GM23338 (cell line): ENCODE data around the gene FAM120A. TPM values are rescaled to one million over a fixed set of nuclear protein-coding genes. Genes with fewer than 3 reads are reported as not detected.

ENCODE experiments used
- ATAC-seq: fragments of 200-7000 bp; cut with Tn5 transposase; 3 replicates; pipeline ENCODE4 v1.9.1; 2020
- DNase-seq: peaks from one replicate; pipeline ENCODE4 v3.0.0-alpha.2; 2015; ENCODE audit warnings: low spot score
- H2AFZ ChIP-seq: fragments of 200-600 bp; sonication (generic); 2 replicates; pipeline ENCODE4 v1.8.0; 2016; ENCODE audit warnings: antibody characterized with exemption, mild to moderate bottlenecking, moderate library complexity
- H3F3A ChIP-seq: fragments of 200-600 bp; sonication (generic); replicated peaks from 2 replicates; pipeline ENCODE4 v1.8.0; 2017; ENCODE audit warnings: antibody characterized with exemption, mixed run types, low read depth
- H3K27ac ChIP-seq: fragments of 200-600 bp; sonication (generic); 2 replicates; pipeline ENCODE4 v1.6.1; 2016; ENCODE audit warnings: low read depth
- H3K27me3 ChIP-seq: fragments of 200-600 bp; sonication (generic); 2 replicates; pipeline ENCODE4 v1.8.0; 2016; ENCODE audit warnings: mild to moderate bottlenecking, mixed run types, moderate library complexity; ENCODE audit not compliant: insufficient read depth
- H3K36me3 ChIP-seq: fragments of 200-600 bp; sonication (generic); 2 replicates; pipeline ENCODE4 v1.8.0; 2016; ENCODE audit warnings: mild to moderate bottlenecking; ENCODE audit not compliant: insufficient read depth
- H3K4me1 ChIP-seq: fragments of 200-600 bp; sonication (generic); 2 replicates; pipeline ENCODE4 v1.8.0; 2016; ENCODE audit warnings: mild to moderate bottlenecking, moderate library complexity; ENCODE audit not compliant: insufficient read depth
- H3K4me2 ChIP-seq: fragments of 200-600 bp; sonication (generic); 2 replicates; pipeline ENCODE4 v1.7.1; 2017; ENCODE audit warnings: mixed run types
- H3K4me3 ChIP-seq: fragments of 200-600 bp; sonication (generic); 2 replicates; pipeline ENCODE4 v1.6.1; 2016; ENCODE audit warnings: mixed run types
- H3K79me2 ChIP-seq: fragments of 200-600 bp; sonication (generic); replicated peaks from 2 replicates; pipeline ENCODE4 v1.8.0; 2017; ENCODE audit warnings: mild to moderate bottlenecking; ENCODE audit not compliant: insufficient read depth
- H3K9me2 ChIP-seq: fragments of 200-600 bp; sonication (generic); 2 replicates; pipeline ENCODE4 v1.8.0; 2017; ENCODE audit not compliant: insufficient read depth
- H4K20me1 ChIP-seq: fragments of 200-600 bp; sonication (generic); replicated peaks from 2 replicates; pipeline ENCODE4 v1.8.0; 2017; ENCODE audit warnings: mild to moderate bottlenecking; ENCODE audit not compliant: insufficient read depth
- H3K27ac Mint-ChIP-seq: 2 replicates; pipeline ENCODE4 v1.8.0; 2020; ENCODE audit warnings: inconsistent platforms, mild to moderate bottlenecking, moderate library complexity, mixed read lengths
- H3K27me3 Mint-ChIP-seq: 3 replicates; pipeline ENCODE4 v1.8.0; 2022; ENCODE audit warnings: low read depth, mild to moderate bottlenecking, moderate library complexity, mixed read lengths, inconsistent platforms; ENCODE audit not compliant: insufficient read depth, poor library complexity
- H3K36me3 Mint-ChIP-seq: 3 replicates; pipeline ENCODE4 v1.8.0; 2021; ENCODE audit warnings: low read depth, mild to moderate bottlenecking, inconsistent platforms, moderate library complexity, mixed read lengths
- H3K4me1 Mint-ChIP-seq: 3 replicates; pipeline ENCODE4 v1.8.0; 2020; ENCODE audit warnings: mild to moderate bottlenecking, inconsistent platforms, mixed read lengths
- H3K4me3 Mint-ChIP-seq: 3 replicates; pipeline ENCODE4 v1.8.0; 2021; ENCODE audit warnings: moderate library complexity, mild to moderate bottlenecking, inconsistent platforms, mixed read lengths
- H3K9me3 Mint-ChIP-seq: 3 replicates; pipeline ENCODE4 v1.8.0; 2020; ENCODE audit warnings: moderate library complexity, mild to moderate bottlenecking, inconsistent platforms, mixed read lengths
- CREB1 ChIP-seq: fragments of 250-450 bp; sonication (Bioruptor Pico); IDR thresholded peaks from 2 replicates; pipeline ENCODE4 v1.5.0; 2020; ENCODE audit warnings: low read depth, mild to moderate bottlenecking, moderate library complexity
- CTCF ChIP-seq, 2 experiments: fragments of 200-600 bp in 1 of 2; sonication (generic) in 1 of 2; conservative IDR thresholded peaks; 2 replicates each; pipeline versions ENCODE4 v1.5.1 to v1.6.1; 2016 to 2017; ENCODE audit warnings: antibody characterized with exemption in 2 of 2, low read depth in 2 of 2, mild to moderate bottlenecking in 2 of 2, moderate library complexity in 1 of 2
- ETS1 ChIP-seq: IDR thresholded peaks from 2 replicates; pipeline ENCODE4 v1.6.1; 2016; ENCODE audit warnings: antibody characterized with exemption
- EZH2 ChIP-seq: fragments of 200-600 bp; sonication (generic); IDR thresholded peaks from one replicate; pipeline ENCODE4 v1.8.0; 2017; ENCODE audit warnings: antibody characterized with exemption, mild to moderate bottlenecking, low read depth; ENCODE audit not compliant: unreplicated experiment
- EZH2phosphoT487 ChIP-seq: fragments of 200-600 bp; sonication (generic); IDR thresholded peaks from one replicate; pipeline ENCODE4 v1.8.1; 2018; ENCODE audit warnings: antibody characterized with exemption; ENCODE audit not compliant: unreplicated experiment
- JUNB ChIP-seq: IDR thresholded peaks from one replicate; pipeline ENCODE4 v1.6.1; 2016; ENCODE audit warnings: antibody characterized with exemption; ENCODE audit not compliant: unreplicated experiment
- NANOG ChIP-seq: IDR thresholded peaks from 2 replicates; pipeline ENCODE4 v1.6.1; 2016; ENCODE audit warnings: antibody characterized with exemption, borderline replicate concordance
- POLR2AphosphoS5 ChIP-seq: IDR thresholded peaks from 2 replicates; pipeline ENCODE4 v1.6.1; 2016; ENCODE audit warnings: antibody characterized with exemption, low read depth
- REST ChIP-seq: IDR thresholded peaks from one replicate; pipeline ENCODE4 v1.6.1; 2018; ENCODE audit warnings: antibody characterized with exemption; ENCODE audit not compliant: unreplicated experiment
- STAT1 ChIP-seq: IDR thresholded peaks from one replicate; pipeline ENCODE4 v1.6.1; 2016; ENCODE audit warnings: antibody characterized with exemption; ENCODE audit not compliant: unreplicated experiment
- ZNF114 ChIP-seq: fragments of 250-450 bp; sonication (Bioruptor Pico); IDR thresholded peaks from 2 replicates; pipeline ENCODE4 v1.5.0; 2020; ENCODE audit warnings: mild to moderate bottlenecking, moderate library complexity
- ZNF331 ChIP-seq: fragments of 250-450 bp; sonication (Bioruptor Pico); IDR thresholded peaks from 2 replicates; pipeline ENCODE4 v1.5.0; 2020; ENCODE audit warnings: low read depth, mild to moderate bottlenecking, moderate library complexity
- ZNF462 ChIP-seq: fragments of 250-450 bp; sonication (Bioruptor Pico); IDR thresholded peaks from 2 replicates; pipeline ENCODE4 v1.5.0; 2020; ENCODE audit warnings: mild to moderate bottlenecking, moderate library complexity
- polyA plus RNA-seq: library from polyadenylated mRNA; unstranded; fragments of >200 nt; fragmentation: Nextera tagmentation; extraction: Ambion mirVana; gene quantifications from 2 replicates; pipeline ENCODE4 v1.2.1, GENCODE V29; 2016
- total RNA-seq: library from RNA; depleted of rRNA; stranded (reverse); fragments of >200 nt; shearing (Covaris generic); gene quantifications from 2 replicates; pipeline ENCODE4 v1.2.3, GENCODE V29; 2014

Gene FAM120A
- total and polyA plus RNA-seq, 2 experiments from 2014 or later: 28.2 to 52.5 TPM

- H4K20me1 ChIP-seq: peaks cover 6% of the 10 kb centered on the region
- H3K36me3 Mint-ChIP-seq: no peaks in the 10 kb centered on the region
These were observed 141.7 kb downstream of the FAM120A start for GRCh38 chr9:93593144-93593658.

More at GRCh38 chr9:93593144-93593658, 141.7 kb downstream of the FAM120A start:
- DNase-seq (no peak), ATAC-seq (no peak)
- H3K27ac Mint-ChIP-seq: no peak overlapping the region
- Histone ChIP-seq H3K4me2 (no peak overlapping the region), H3K36me3 (no peaks in the 10 kb centered on the region), H3K4me3 (no peak overlapping the region), H3F3A (no peaks in the 10 kb centered on the region; the same call in 1 of the 2 replicates), H3K4me1 (peaks cover under 1% of the 10 kb centered on the region; the same call in 1 of the 2 replicates), H3K9me2 (no peaks in the 10 kb centered on the region), H3K27me3 (no peaks in the 10 kb centered on the region), H2AFZ (no peak overlapping the region), H3K79me2 (peaks cover 16% of the 10 kb centered on the region), H3K27ac (no peak overlapping the region)
- peaks cover 28% of the 10 kb centered on the region for H3K4me1 Mint-ChIP-seq
- no peaks in the 10 kb centered on the region for H3K9me3 Mint-ChIP-seq
- no peak overlapping the region for H3K4me3 Mint-ChIP-seq
- TF ChIP-seq EZH2phosphoT487 (no peak), ETS1 (no peak), REST (no peak), JUNB (no peak), NANOG (no peak), EZH2 (no peak), STAT1 (no peak), CREB1 (CRISPR knock-in tag) (no peak), CTCF (conservative IDR thresholded peaks at IDR 0.05; ENCODE audit: low read depth in 2 of 2) (no peak), ZNF114 (CRISPR knock-in tag) (no peak), POLR2AphosphoS5 (no peak), ZNF462 (no peak), ZNF331 (CRISPR knock-in tag) (no peak)
- peaks cover 1% of the 10 kb centered on the region for H3K27me3 Mint-ChIP-seq
